ENCODE results near the gene CACNA1C. TPM values are rescaled to one million over a fixed set of nuclear protein-coding genes. Genes with fewer than 3 reads are reported as not detected.

CACNA1C gene
- total and polyA plus RNA-seq, 10 of the 15 experiments (the other 5 are each of a cell fraction or from before 2014, with no cell fraction given), result under 0.01 to 0.15 (median 0.09) TPM; not detected in 5

DNA sequence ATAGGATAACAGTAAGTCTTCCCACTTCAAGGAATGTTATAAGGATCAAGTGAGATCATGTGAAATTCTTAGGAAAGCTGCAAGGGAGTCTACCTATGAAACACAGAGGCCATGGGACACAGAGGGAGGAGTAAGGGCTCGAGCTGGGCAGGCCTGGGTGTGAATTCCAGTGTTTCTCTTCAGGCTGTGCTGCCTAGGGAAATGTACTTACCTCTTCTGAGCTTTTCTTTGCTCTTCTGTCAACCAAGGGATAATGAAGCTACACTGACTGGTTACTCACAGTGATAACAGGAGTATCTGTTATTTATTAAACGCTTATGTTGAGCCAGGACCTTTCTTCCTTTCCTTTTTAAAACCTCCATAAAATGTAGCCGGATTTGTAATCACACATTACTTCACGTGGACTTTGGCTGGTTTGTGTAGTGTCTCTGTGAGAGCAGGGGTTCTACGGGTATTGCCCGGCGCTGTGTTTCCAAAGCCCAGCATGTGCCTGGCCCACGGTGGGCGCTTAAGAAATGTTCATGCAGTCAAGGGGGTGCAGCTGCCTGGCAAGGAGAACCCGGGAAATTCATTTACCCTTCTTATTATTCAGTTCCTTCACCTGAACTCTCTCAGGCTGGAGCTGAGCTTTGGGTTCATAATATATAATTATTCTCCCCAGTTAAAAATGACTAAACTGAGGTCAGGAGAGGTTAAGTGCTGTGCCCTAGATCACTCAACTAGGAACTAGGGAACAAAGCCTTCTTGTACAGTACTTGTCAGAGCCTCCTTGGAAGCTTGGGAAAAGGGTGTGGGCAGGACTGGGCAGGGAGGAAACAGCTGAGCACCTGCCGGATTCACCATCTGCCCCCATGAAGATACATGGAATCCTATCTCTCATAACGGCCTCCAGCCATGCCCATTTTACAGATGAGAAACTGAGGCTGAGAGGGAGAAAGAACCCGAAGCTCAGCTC lies 214.2 kb downstream of the CACNA1C start:
- no peak for DNase-seq (ENCODE audit: low read depth, low spot score)
- Histone ChIP-seq H3K9ac (ENCODE audit: control insufficient read depth, insufficient read depth, low read length) (no peak overlapping the region), H3K36me3 (ENCODE audit: control insufficient read depth in 2 of 2, insufficient read depth in 2 of 2, low read length in 1 of 2) (no peaks in the 10 kb centered on the region), H3K27ac (ENCODE audit: control insufficient read depth, insufficient read depth) (no peak overlapping the region), H3K4me3 (no peak overlapping the region), H2AFZ (ENCODE audit: control insufficient read depth, low read depth, low read length) (no peak overlapping the region), H3K79me2 (ENCODE audit: control insufficient read depth, insufficient read depth, low read length) (no peaks in the 10 kb centered on the region), H3K4me1 (ENCODE audit: control insufficient read depth, insufficient read depth, low read length) (no peaks in the 10 kb centered on the region), H4K20me1 (ENCODE audit: control insufficient read depth, insufficient read depth) (no peaks in the 10 kb centered on the region), H3K9me3 (replicated peaks; ENCODE audit: control insufficient read depth, insufficient read depth, low read length) (no peaks in the 10 kb centered on the region), H3K27me3 (replicated peaks in 1 of 2; ENCODE audit: control insufficient read depth in 2 of 2, insufficient read depth in 2 of 2, low read length in 1 of 2) (no peaks in the 10 kb centered on the region; a peak in 2 of 4 replicates), H3K4me2 (ENCODE audit: control insufficient read depth, insufficient read depth) (no peak overlapping the region)
- POLR2A ChIA-PET, result no interaction called here
- BruUV-seq (replicated peaks), result no TSS peak
- SMC1A ChIA-PET (ENCODE audit: uncharacterized antibody, unreplicated experiment), result no interaction called here
- FAIRE-seq, result no peak
- RAD21 ChIA-PET (ENCODE audit: unreplicated experiment), result no interaction called here
- 43% methylated on average over 13 of the region's 13 CpGs for WGBS (ENCODE audit: insufficient coverage, insufficient replicate concordance, low lambda C conversion rate, missing lambda C conversion rate)
- TF ChIP-seq, protein P1, sequence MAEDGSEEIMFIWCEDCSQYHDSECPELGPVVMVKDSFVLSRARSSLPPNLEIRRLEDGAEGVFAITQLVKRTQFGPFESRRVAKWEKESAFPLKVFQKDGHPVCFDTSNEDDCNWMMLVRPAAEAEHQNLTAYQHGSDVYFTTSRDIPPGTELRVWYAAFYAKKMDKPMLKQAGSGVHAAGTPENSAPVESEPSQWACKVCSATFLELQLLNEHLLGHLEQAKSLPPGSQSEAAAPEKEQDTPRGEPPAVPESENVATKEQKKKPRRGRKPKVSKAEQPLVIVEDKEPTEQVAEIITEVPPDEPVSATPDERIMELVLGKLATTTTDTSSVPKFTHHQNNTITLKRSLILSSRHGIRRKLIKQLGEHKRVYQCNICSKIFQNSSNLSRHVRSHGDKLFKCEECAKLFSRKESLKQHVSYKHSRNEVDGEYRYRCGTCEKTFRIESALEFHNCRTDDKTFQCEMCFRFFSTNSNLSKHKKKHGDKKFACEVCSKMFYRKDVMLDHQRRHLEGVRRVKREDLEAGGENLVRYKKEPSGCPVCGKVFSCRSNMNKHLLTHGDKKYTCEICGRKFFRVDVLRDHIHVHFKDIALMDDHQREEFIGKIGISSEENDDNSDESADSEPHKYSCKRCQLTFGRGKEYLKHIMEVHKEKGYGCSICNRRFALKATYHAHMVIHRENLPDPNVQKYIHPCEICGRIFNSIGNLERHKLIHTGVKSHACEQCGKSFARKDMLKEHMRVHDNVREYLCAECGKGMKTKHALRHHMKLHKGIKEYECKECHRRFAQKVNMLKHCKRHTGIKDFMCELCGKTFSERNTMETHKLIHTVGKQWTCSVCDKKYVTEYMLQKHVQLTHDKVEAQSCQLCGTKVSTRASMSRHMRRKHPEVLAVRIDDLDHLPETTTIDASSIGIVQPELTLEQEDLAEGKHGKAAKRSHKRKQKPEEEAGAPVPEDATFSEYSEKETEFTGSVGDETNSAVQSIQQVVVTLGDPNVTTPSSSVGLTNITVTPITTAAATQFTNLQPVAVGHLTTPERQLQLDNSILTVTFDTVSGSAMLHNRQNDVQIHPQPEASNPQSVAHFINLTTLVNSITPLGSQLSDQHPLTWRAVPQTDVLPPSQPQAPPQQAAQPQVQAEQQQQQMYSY (CRISPR knock-in tag; IDR thresholded peaks at IDR 0.05), result no peak
- no peak for TF ChIP-seq EZH2 (IDR thresholded peaks at IDR 0.05; ENCODE audit: borderline replicate concordance, control insufficient read depth, low read depth, low read length)
- TF ChIP-seq, protein P2, sequence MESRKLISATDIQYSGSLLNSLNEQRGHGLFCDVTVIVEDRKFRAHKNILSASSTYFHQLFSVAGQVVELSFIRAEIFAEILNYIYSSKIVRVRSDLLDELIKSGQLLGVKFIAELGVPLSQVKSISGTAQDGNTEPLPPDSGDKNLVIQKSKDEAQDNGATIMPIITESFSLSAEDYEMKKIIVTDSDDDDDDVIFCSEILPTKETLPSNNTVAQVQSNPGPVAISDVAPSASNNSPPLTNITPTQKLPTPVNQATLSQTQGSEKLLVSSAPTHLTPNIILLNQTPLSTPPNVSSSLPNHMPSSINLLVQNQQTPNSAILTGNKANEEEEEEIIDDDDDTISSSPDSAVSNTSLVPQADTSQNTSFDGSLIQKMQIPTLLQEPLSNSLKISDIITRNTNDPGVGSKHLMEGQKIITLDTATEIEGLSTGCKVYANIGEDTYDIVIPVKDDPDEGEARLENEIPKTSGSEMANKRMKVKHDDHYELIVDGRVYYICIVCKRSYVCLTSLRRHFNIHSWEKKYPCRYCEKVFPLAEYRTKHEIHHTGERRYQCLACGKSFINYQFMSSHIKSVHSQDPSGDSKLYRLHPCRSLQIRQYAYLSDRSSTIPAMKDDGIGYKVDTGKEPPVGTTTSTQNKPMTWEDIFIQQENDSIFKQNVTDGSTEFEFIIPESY (IDR thresholded peaks at IDR 0.05), result no peak
- TF ChIP-seq, protein P3, sequence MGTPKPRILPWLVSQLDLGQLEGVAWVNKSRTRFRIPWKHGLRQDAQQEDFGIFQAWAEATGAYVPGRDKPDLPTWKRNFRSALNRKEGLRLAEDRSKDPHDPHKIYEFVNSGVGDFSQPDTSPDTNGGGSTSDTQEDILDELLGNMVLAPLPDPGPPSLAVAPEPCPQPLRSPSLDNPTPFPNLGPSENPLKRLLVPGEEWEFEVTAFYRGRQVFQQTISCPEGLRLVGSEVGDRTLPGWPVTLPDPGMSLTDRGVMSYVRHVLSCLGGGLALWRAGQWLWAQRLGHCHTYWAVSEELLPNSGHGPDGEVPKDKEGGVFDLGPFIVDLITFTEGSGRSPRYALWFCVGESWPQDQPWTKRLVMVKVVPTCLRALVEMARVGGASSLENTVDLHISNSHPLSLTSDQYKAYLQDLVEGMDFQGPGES (IDR thresholded peaks at IDR 0.05), result no peak
- no peak for TF ChIP-seq CHD1 (IDR thresholded peaks at IDR 0.05; ENCODE audit: low read depth, low read length)
- TF ChIP-seq, protein P4, sequence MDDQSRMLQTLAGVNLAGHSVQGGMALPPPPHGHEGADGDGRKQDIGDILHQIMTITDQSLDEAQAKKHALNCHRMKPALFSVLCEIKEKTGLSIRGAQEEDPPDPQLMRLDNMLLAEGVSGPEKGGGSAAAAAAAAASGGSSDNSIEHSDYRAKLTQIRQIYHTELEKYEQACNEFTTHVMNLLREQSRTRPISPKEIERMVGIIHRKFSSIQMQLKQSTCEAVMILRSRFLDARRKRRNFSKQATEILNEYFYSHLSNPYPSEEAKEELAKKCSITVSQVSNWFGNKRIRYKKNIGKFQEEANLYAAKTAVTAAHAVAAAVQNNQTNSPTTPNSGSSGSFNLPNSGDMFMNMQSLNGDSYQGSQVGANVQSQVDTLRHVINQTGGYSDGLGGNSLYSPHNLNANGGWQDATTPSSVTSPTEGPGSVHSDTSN (IDR thresholded peaks at IDR 0.05; ENCODE audit: insufficient replicate concordance, low read depth, low read length), result no peak
- no peak for TF ChIP-seq RFX5 (IDR thresholded peaks at IDR 0.05; ENCODE audit: low read depth, low read length)
- no peak for TF ChIP-seq TCF7 (IDR thresholded peaks at IDR 0.05; ENCODE audit: borderline replicate concordance)
- no peak for TF ChIP-seq SUZ12 (IDR thresholded peaks at IDR 0.05; ENCODE audit: unreplicated experiment)
- ATAC-seq, result no peak
- CTCF ChIA-PET, result no interaction called here
- in situ Hi-C loops (cut with MboI) (no loop called here), intact Hi-C loops (cut with micrococcal nuclease; ENCODE audit: unreplicated experiment) (no loop called here)

All from GM12878 (cell line).